Measurements from ENCODE around the gene WHRN.

WHRN gene

DNA sequence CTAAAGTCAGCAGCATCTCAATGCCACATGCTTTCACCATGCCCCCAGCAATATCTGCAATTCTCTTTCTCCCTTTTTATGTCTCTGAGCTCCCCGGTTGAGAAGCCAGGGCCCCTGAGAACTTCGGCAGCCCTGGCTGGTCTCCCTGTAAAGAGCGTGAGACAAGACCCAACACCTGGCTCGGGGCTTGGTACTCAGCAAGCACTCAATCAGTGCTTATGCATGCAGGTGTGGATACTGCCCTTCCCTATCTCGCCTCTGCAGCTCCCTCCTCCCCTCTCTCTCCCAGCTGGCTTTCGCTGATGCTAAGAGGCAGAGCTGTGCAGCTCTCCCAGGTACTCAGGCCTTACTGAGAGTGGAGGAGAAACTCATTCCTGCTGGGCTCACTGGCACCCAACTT lies 75.8 kb downstream of the WHRN start:
- Histone ChIP-seq H3K4me3 (IDR thresholded peaks at IDR 0.05; ENCODE audit: insufficient read depth, low read depth, low read length) (no peak overlapping the region), H3K27me3 (ENCODE audit: insufficient read depth, low read depth) (no peaks in the 10 kb centered on the region), H3K9ac (no peak overlapping the region), H3K36me3 (ENCODE audit: insufficient read depth) (no peaks in the 10 kb centered on the region), H3K79me2 (ENCODE audit: insufficient read depth, low read depth) (no peaks in the 10 kb centered on the region), H3K4me1 (ENCODE audit: low read depth, poor library complexity, severe bottlenecking) (no peaks in the 10 kb centered on the region), H2AFZ (ENCODE audit: low read depth) (no peak overlapping the region), H4K20me1 (ENCODE audit: insufficient read depth) (0 out of 2 replicates have a peak, but pooled peaks cover 4% of the 10 kb centered on the region), H3K27ac (no peak overlapping the region), H3K4me2 (no peak overlapping the region)
- TF ChIP-seq, protein P1, sequence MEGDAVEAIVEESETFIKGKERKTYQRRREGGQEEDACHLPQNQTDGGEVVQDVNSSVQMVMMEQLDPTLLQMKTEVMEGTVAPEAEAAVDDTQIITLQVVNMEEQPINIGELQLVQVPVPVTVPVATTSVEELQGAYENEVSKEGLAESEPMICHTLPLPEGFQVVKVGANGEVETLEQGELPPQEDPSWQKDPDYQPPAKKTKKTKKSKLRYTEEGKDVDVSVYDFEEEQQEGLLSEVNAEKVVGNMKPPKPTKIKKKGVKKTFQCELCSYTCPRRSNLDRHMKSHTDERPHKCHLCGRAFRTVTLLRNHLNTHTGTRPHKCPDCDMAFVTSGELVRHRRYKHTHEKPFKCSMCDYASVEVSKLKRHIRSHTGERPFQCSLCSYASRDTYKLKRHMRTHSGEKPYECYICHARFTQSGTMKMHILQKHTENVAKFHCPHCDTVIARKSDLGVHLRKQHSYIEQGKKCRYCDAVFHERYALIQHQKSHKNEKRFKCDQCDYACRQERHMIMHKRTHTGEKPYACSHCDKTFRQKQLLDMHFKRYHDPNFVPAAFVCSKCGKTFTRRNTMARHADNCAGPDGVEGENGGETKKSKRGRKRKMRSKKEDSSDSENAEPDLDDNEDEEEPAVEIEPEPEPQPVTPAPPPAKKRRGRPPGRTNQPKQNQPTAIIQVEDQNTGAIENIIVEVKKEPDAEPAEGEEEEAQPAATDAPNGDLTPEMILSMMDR (conservative IDR thresholded peaks at IDR 0.05; ENCODE audit: low read depth, low read length): no peak

DNA sequence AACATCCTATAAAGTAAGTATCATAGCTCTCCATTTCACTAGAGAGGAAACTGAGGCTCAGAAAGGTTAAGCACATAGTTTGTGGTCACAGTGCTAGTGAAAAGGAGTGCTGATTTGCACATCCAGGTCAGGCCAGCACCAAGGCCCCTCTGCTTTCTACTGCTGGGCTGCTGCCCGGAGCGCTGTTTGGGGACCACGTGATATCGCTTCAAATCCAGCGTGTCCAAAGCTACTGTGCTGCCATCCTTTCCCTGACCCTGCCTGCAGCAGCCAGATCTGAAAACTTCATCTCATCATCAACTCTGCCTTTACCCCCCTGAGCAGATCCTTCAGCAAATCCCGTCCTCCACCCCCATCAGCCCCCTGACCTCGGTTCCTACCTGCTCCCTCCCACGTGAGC lies 76.8 kb downstream of the WHRN start:
- H3K4me2 ChIP-seq: no peak overlapping the region
- TF ChIP-seq, protein P1 (conservative IDR thresholded peaks at IDR 0.05; ENCODE audit: low read depth, low read length): no peak
- no peaks in the 10 kb centered on the region for H3K79me2 ChIP-seq (ENCODE audit: insufficient read depth, low read depth)
- no peak overlapping the region for H3K9ac ChIP-seq
- no peak overlapping the region for H3K4me3 ChIP-seq (IDR thresholded peaks at IDR 0.05; ENCODE audit: insufficient read depth, low read depth, low read length)
- H4K20me1 ChIP-seq (ENCODE audit: insufficient read depth): 0 out of 2 replicates have a peak, but pooled peaks cover 4% of the 10 kb centered on the region
- no peaks in the 10 kb centered on the region for H3K27me3 ChIP-seq (ENCODE audit: insufficient read depth, low read depth)
- no peak overlapping the region for H3K27ac ChIP-seq
- no peak overlapping the region for H2AFZ ChIP-seq (ENCODE audit: low read depth)
- H3K4me1 ChIP-seq (ENCODE audit: low read depth, poor library complexity, severe bottlenecking): no peaks in the 10 kb centered on the region
- no peaks in the 10 kb centered on the region; the same call in 1 of the 2 replicates for H3K36me3 ChIP-seq (ENCODE audit: insufficient read depth)

DNA sequence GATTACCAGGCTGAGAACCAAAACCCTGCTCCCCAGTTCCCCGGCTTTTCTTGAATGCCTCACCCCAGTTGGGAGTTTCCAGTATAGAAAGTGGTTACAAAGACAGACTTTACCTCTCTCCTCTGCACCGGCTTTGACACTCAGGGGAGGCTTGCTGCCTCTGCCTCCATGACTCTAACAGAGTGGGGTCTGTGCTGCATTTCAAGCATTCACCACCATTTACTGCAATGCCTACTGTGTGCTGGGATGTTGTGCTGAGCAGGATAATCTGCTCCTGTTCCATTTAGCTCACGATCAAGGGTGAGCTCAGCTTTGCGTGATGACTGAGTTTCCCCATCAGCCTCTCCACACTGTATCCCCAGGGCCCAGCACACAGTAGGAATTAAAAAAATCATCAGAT lies 77.6 kb downstream of the WHRN start:
- TF ChIP-seq, protein P1 (conservative IDR thresholded peaks at IDR 0.05; ENCODE audit: low read depth, low read length): no peak
- no peak overlapping the region for H3K4me2 ChIP-seq

DNA sequence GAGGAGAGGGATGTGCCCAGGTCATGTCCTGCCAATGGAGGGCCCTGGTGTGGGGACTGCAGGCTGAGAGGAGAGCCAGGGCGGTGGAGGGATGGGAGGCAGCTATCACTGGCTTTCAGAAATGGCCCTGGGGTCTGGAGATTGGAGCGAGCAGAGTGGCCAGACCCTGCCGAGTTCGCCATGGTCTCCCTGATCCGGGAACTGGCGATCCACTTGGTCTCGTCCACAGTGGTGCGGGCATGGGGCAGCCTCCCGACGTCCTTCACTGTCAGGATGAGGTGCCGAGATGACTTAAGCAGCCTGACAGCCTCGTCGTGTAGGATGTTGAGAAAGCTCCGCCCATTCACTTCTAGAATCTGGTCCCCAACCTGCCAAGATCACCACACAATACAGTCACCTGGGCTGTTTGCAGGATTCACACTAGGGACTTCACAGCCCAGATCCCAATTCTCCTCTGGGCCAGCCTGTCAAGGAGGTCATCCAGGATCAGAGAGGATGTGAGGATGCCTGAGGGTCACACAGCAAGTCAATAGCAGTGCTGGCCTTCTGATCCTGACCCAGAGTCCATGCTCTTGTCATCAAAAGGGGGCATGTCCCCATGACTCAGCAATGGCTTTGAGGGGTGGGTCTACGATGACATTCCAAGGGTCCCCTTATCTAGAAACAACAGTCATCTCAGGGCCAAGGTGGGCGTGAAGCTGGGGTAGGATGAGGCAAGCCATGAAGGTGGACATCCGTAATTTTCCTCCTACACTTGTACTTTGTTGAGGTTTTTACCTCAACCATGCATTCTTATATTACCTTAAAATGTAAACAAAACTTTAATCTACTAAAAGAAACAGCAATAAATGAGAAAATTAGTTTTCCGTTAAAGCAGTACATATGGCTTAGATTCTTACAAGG lies 79.0 kb downstream of the WHRN start:
- Histone ChIP-seq H4K20me1 (ENCODE audit: insufficient read depth) (0 out of 2 replicates have a peak, but pooled peaks cover 4% of the 10 kb centered on the region), H3K4me3 (IDR thresholded peaks at IDR 0.05; ENCODE audit: insufficient read depth, low read depth, low read length) (no peak overlapping the region), H3K4me1 (ENCODE audit: low read depth, poor library complexity, severe bottlenecking) (no peaks in the 10 kb centered on the region), H3K36me3 (ENCODE audit: insufficient read depth) (no peaks in the 10 kb centered on the region; the same call in 1 of the 2 replicates), H3K9ac (no peak overlapping the region), H3K79me2 (ENCODE audit: insufficient read depth, low read depth) (no peaks in the 10 kb centered on the region), H3K4me2 (no peak overlapping the region), H2AFZ (ENCODE audit: low read depth) (no peak overlapping the region), H3K27ac (no peak overlapping the region), H3K27me3 (ENCODE audit: insufficient read depth, low read depth) (no peaks in the 10 kb centered on the region)
- TF ChIP-seq, protein P1 (conservative IDR thresholded peaks at IDR 0.05; ENCODE audit: low read depth, low read length): no peak

More for the DNA sequence above, 77.6 kb downstream of the WHRN start:
- Histone ChIP-seq H4K20me1 (ENCODE audit: insufficient read depth) (0 out of 2 replicates have a peak, but pooled peaks cover 4% of the 10 kb centered on the region), H3K27me3 (ENCODE audit: insufficient read depth, low read depth) (no peaks in the 10 kb centered on the region), H3K4me3 (IDR thresholded peaks at IDR 0.05; ENCODE audit: insufficient read depth, low read depth, low read length) (no peak overlapping the region), H3K79me2 (ENCODE audit: insufficient read depth, low read depth) (no peaks in the 10 kb centered on the region), H3K27ac (no peak overlapping the region), H2AFZ (ENCODE audit: low read depth) (no peak overlapping the region), H3K4me1 (ENCODE audit: low read depth, poor library complexity, severe bottlenecking) (no peaks in the 10 kb centered on the region), H3K36me3 (ENCODE audit: insufficient read depth) (no peaks in the 10 kb centered on the region; the same call in 1 of the 2 replicates), H3K9ac (no peak overlapping the region)
